ENCODE data around the gene PNLIP.

Gene PNLIP

GRCh38 chr10:116522803-116523381, 22.8 kb upstream of the PNLIP start:
- H3K4me1 ChIP-seq = no peaks in the 10 kb centered on the region
- H3K9ac ChIP-seq = no peak overlapping the region
- H3K4me3 ChIP-seq (ENCODE audit: low read depth, low read length) = no peak overlapping the region
- H2AFZ ChIP-seq = no peak overlapping the region
- H3K36me3 ChIP-seq (ENCODE audit: control insufficient read depth, insufficient read depth, low read length) = no peaks in the 10 kb centered on the region
- H3K27me3 ChIP-seq (ENCODE audit: control insufficient read depth, insufficient read depth, low read length) = no peaks in the 10 kb centered on the region
- TF ChIP-seq CTCF (IDR thresholded peaks at IDR 0.05) = no peak
- no peak overlapping the region for H3K27ac ChIP-seq
- no peaks in the 10 kb centered on the region for H3K79me2 ChIP-seq
- H3K9me3 ChIP-seq (ENCODE audit: control insufficient read depth, low read length) = no peaks in the 10 kb centered on the region
- H3K4me2 ChIP-seq (ENCODE audit: low read length) = no peak overlapping the region

GRCh38 chr10:116524736-116525135, 21.0 kb upstream of the PNLIP start:
- no peaks in the 10 kb centered on the region for H3K9me3 ChIP-seq (ENCODE audit: control insufficient read depth, low read length)
- H3K79me2 ChIP-seq = no peaks in the 10 kb centered on the region
- H3K4me1 ChIP-seq = no peaks in the 10 kb centered on the region
- no peak overlapping the region for H3K27ac ChIP-seq
- no peaks in the 10 kb centered on the region for H3K27me3 ChIP-seq (ENCODE audit: control insufficient read depth, insufficient read depth, low read length)
- no peak overlapping the region for H2AFZ ChIP-seq
- H3K9ac ChIP-seq = no peak overlapping the region
- no peaks in the 10 kb centered on the region for H3K36me3 ChIP-seq (ENCODE audit: control insufficient read depth, insufficient read depth, low read length)
- no peak for TF ChIP-seq CTCF (IDR thresholded peaks at IDR 0.05)
- no peak overlapping the region for H3K4me2 ChIP-seq (ENCODE audit: low read length)
- no peak overlapping the region for H3K4me3 ChIP-seq (ENCODE audit: low read depth, low read length)

GRCh38 chr10:116526219-116526618, 19.5 kb upstream of the PNLIP start:
- Histone ChIP-seq H3K4me3 (ENCODE audit: low read depth, low read length) (no peak overlapping the region), H3K79me2 (no peaks in the 10 kb centered on the region), H2AFZ (no peak overlapping the region), H3K36me3 (ENCODE audit: control insufficient read depth, insufficient read depth, low read length) (no peaks in the 10 kb centered on the region), H3K27me3 (ENCODE audit: control insufficient read depth, insufficient read depth, low read length) (no peaks in the 10 kb centered on the region), H3K9me3 (ENCODE audit: control insufficient read depth, low read length) (no peaks in the 10 kb centered on the region), H3K27ac (no peak overlapping the region), H3K4me2 (ENCODE audit: low read length) (no peak overlapping the region), H3K9ac (no peak overlapping the region), H3K4me1 (no peaks in the 10 kb centered on the region)
- TF ChIP-seq CTCF (IDR thresholded peaks at IDR 0.05) = no peak

GRCh38 chr10:116536810-116537209, 8.9 kb upstream of the PNLIP start:
- no peak overlapping the region for H3K4me2 ChIP-seq (ENCODE audit: low read length)
- no peaks in the 10 kb centered on the region for H3K27me3 ChIP-seq (ENCODE audit: control insufficient read depth, insufficient read depth, low read length)
- H3K4me1 ChIP-seq = no peaks in the 10 kb centered on the region
- H3K27ac ChIP-seq = no peak overlapping the region
- no peak overlapping the region for H3K9ac ChIP-seq
- H2AFZ ChIP-seq = no peak overlapping the region
- H3K36me3 ChIP-seq (ENCODE audit: control insufficient read depth, insufficient read depth, low read length) = no peaks in the 10 kb centered on the region
- H3K79me2 ChIP-seq = no peaks in the 10 kb centered on the region
- no peak overlapping the region for H3K4me3 ChIP-seq (ENCODE audit: low read depth, low read length)
- no peaks in the 10 kb centered on the region for H3K9me3 ChIP-seq (ENCODE audit: control insufficient read depth, low read length)
- no peak for TF ChIP-seq CTCF (IDR thresholded peaks at IDR 0.05)

- no peak overlapping the region for H2AFZ ChIP-seq
- H3K27me3 ChIP-seq (ENCODE audit: control insufficient read depth, insufficient read depth, low read length) = no peaks in the 10 kb centered on the region
- H3K4me3 ChIP-seq (ENCODE audit: low read depth, low read length) = no peak overlapping the region
- H3K27ac ChIP-seq = no peak overlapping the region
- H3K79me2 ChIP-seq = no peaks in the 10 kb centered on the region
- H3K4me2 ChIP-seq (ENCODE audit: low read length) = no peak overlapping the region
- H3K9me3 ChIP-seq (ENCODE audit: control insufficient read depth, low read length) = no peaks in the 10 kb centered on the region
- H3K36me3 ChIP-seq (ENCODE audit: control insufficient read depth, insufficient read depth, low read length) = no peaks in the 10 kb centered on the region
- no peak for TF ChIP-seq CTCF (IDR thresholded peaks at IDR 0.05)
- no peaks in the 10 kb centered on the region for H3K4me1 ChIP-seq
- H3K9ac ChIP-seq = no peak overlapping the region
Measured at GRCh38 chr10:116538456-116538855, 7.3 kb upstream of the PNLIP start.
